K562 (cell line): Measurements from ENCODE around the gene TOR1AIP1. TPM values are rescaled to one million over a fixed set of nuclear protein-coding genes. Genes with fewer than 3 reads are reported as not detected.
A peak's percentile ranks its signal among the peaks of the same experiment; 100 is the strongest.

Source experiments
- CHD2 ChIP-seq: IDR thresholded peaks from 2 replicates; pipeline ENCODE4 v1.6.1; 2011; ENCODE audit warnings: low read depth, low read length
- POLR3G ChIP-seq: IDR thresholded peaks from 2 replicates; pipeline ENCODE4 v1.6.1; 2011; ENCODE audit not compliant: insufficient read length, insufficient replicate concordance; ENCODE audit errors: extremely low read depth
- PTRF ChIP-seq: fragments of 450-650 bp; IDR thresholded peaks from 2 replicates; pipeline ENCODE4 v1.6.1; 2016; ENCODE audit warnings: mild to moderate bottlenecking, missing genetic modification characterization, missing compliant biosample characterization
- ZKSCAN8 ChIP-seq: fragments of 200-800 bp; sonication (Bioruptor generic); IDR thresholded peaks from 2 replicates; pipeline ENCODE4 v1.6.1; 2016; ENCODE audit warnings: missing genetic modification characterization, missing compliant biosample characterization
- polyA plus RNA-seq, 8 experiments: library from polyadenylated mRNA; depleted of rRNA in 4 of 8; stranded (reverse) in 5 of 8; unstranded in 3 of 8; fragments of >200 nt; fragmentation: Nextera tagmentation in 2 of 8; fragmentation: Illumina TruSeq in 1 of 8; extraction: Ambion mirVana in 2 of 8; extraction: Trizol in 1 of 8; gene quantifications; 2 replicates each; pipeline versions ENCODE4 v1.2.1 to v1.2.3, GENCODE V29; 2011 to 2014; ENCODE audit warnings: inconsistent platforms in 1 of 8, missing spikeins in 1 of 8
- total RNA-seq, 7 experiments: library from RNA; depleted of rRNA in 6 of 7; stranded (reverse); fragments of >200 nt in 6 of 7; fragmentation: Illumina TruSeq in 2 of 7; extraction: Trizol in 2 of 7; gene quantifications; 2 replicates each; pipeline versions ENCODE4 v1.2.1 to v1.2.3, GENCODE V29; 2011 to 2021; ENCODE audit warnings: low replicate concordance in 1 of 7
- TF ChIP-seq, protein P1 (sequence below): fragments of 450-650 bp; IDR thresholded peaks from 2 replicates; pipeline ENCODE4 v1.6.1; 2016; ENCODE audit warnings: mild to moderate bottlenecking, moderate library complexity
- TF ChIP-seq, protein P2 (sequence below): fragments of 450-650 bp; IDR thresholded peaks from 2 replicates; pipeline ENCODE4 v1.6.1; 2018; ENCODE audit warnings: mild to moderate bottlenecking, low read depth; ENCODE audit not compliant: partially characterized antibody
- TF ChIP-seq, protein P3 (sequence below): fragments of 450-650 bp; IDR thresholded peaks from 2 replicates; pipeline ENCODE4 v1.7.0; 2016; ENCODE audit warnings: borderline replicate concordance

TOR1AIP1 gene
- total and polyA plus RNA-seq, 9 of the 15 experiments (the other 6 are each of a cell fraction or from before 2014, with no cell fraction given), result 18.1 to 46.9 (median 35.5) TPM

DNA sequence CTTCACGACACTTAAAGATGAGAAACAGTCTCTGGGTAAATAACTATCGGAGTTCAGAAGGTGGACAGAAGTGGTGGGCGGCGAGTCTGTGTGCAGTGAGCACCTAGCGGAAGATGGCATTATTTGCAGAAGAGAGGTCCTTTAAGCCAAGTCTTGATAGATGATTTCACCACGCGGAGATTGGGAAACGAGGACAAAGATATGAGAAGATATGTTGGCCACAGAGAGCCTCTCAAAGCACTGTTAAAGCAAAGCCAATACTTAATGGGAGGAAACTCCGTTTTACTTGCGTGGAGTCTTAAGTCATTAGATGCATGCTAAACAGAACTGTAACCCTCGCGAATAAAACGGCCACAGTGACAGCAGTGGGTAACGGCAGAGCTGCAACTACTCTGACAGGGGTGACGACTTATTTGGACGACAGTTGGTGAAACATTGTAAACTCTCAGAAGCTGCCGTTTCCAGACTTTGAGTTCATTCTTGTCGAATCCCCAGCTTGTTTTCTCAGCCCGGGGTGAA lies 71.9 kb downstream of the TOR1AIP1 start (continued):
- TF ChIP-seq, protein P1, sequence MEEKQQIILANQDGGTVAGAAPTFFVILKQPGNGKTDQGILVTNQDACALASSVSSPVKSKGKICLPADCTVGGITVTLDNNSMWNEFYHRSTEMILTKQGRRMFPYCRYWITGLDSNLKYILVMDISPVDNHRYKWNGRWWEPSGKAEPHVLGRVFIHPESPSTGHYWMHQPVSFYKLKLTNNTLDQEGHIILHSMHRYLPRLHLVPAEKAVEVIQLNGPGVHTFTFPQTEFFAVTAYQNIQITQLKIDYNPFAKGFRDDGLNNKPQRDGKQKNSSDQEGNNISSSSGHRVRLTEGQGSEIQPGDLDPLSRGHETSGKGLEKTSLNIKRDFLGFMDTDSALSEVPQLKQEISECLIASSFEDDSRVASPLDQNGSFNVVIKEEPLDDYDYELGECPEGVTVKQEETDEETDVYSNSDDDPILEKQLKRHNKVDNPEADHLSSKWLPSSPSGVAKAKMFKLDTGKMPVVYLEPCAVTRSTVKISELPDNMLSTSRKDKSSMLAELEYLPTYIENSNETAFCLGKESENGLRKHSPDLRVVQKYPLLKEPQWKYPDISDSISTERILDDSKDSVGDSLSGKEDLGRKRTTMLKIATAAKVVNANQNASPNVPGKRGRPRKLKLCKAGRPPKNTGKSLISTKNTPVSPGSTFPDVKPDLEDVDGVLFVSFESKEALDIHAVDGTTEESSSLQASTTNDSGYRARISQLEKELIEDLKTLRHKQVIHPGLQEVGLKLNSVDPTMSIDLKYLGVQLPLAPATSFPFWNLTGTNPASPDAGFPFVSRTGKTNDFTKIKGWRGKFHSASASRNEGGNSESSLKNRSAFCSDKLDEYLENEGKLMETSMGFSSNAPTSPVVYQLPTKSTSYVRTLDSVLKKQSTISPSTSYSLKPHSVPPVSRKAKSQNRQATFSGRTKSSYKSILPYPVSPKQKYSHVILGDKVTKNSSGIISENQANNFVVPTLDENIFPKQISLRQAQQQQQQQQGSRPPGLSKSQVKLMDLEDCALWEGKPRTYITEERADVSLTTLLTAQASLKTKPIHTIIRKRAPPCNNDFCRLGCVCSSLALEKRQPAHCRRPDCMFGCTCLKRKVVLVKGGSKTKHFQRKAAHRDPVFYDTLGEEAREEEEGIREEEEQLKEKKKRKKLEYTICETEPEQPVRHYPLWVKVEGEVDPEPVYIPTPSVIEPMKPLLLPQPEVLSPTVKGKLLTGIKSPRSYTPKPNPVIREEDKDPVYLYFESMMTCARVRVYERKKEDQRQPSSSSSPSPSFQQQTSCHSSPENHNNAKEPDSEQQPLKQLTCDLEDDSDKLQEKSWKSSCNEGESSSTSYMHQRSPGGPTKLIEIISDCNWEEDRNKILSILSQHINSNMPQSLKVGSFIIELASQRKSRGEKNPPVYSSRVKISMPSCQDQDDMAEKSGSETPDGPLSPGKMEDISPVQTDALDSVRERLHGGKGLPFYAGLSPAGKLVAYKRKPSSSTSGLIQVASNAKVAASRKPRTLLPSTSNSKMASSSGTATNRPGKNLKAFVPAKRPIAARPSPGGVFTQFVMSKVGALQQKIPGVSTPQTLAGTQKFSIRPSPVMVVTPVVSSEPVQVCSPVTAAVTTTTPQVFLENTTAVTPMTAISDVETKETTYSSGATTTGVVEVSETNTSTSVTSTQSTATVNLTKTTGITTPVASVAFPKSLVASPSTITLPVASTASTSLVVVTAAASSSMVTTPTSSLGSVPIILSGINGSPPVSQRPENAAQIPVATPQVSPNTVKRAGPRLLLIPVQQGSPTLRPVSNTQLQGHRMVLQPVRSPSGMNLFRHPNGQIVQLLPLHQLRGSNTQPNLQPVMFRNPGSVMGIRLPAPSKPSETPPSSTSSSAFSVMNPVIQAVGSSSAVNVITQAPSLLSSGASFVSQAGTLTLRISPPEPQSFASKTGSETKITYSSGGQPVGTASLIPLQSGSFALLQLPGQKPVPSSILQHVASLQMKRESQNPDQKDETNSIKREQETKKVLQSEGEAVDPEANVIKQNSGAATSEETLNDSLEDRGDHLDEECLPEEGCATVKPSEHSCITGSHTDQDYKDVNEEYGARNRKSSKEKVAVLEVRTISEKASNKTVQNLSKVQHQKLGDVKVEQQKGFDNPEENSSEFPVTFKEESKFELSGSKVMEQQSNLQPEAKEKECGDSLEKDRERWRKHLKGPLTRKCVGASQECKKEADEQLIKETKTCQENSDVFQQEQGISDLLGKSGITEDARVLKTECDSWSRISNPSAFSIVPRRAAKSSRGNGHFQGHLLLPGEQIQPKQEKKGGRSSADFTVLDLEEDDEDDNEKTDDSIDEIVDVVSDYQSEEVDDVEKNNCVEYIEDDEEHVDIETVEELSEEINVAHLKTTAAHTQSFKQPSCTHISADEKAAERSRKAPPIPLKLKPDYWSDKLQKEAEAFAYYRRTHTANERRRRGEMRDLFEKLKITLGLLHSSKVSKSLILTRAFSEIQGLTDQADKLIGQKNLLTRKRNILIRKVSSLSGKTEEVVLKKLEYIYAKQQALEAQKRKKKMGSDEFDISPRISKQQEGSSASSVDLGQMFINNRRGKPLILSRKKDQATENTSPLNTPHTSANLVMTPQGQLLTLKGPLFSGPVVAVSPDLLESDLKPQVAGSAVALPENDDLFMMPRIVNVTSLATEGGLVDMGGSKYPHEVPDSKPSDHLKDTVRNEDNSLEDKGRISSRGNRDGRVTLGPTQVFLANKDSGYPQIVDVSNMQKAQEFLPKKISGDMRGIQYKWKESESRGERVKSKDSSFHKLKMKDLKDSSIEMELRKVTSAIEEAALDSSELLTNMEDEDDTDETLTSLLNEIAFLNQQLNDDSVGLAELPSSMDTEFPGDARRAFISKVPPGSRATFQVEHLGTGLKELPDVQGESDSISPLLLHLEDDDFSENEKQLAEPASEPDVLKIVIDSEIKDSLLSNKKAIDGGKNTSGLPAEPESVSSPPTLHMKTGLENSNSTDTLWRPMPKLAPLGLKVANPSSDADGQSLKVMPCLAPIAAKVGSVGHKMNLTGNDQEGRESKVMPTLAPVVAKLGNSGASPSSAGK, result peak; percentile 89
- TF ChIP-seq CHD2 (no peak), POLR3G (no peak), ZKSCAN8 (CRISPR knock-in tag) (0 out of 2 replicates have a peak, but pooled peaks have one; percentile 2), PTRF (no peak)
- TF ChIP-seq, protein P2, sequence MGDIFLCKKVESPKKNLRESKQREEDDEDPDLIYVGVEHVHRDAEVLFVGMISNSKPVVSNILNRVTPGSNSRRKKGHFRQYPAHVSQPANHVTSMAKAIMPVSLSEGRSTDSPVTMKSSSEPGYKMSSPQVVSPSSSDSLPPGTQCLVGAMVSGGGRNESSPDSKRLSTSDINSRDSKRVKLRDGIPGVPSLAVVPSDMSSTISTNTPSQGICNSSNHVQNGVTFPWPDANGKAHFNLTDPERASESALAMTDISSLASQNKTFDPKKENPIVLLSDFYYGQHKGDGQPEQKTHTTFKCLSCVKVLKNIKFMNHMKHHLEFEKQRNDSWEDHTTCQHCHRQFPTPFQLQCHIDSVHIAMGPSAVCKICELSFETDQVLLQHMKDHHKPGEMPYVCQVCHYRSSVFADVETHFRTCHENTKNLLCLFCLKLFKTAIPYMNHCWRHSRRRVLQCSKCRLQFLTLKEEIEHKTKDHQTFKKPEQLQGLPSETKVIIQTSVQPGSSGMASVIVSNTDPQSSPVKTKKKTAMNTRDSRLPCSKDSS, result no peak
- TF ChIP-seq, protein P3, sequence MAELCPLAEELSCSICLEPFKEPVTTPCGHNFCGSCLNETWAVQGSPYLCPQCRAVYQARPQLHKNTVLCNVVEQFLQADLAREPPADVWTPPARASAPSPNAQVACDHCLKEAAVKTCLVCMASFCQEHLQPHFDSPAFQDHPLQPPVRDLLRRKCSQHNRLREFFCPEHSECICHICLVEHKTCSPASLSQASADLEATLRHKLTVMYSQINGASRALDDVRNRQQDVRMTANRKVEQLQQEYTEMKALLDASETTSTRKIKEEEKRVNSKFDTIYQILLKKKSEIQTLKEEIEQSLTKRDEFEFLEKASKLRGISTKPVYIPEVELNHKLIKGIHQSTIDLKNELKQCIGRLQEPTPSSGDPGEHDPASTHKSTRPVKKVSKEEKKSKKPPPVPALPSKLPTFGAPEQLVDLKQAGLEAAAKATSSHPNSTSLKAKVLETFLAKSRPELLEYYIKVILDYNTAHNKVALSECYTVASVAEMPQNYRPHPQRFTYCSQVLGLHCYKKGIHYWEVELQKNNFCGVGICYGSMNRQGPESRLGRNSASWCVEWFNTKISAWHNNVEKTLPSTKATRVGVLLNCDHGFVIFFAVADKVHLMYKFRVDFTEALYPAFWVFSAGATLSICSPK, result peak; percentile 87; the same call in 1 of the 2 replicates
